D341Med (cell line): Measurements from ENCODE around the gene STK17B.
"Not testable (repeated sequence)": the region's sequence is repeated elsewhere in the genome, so short reads cannot be mapped to it uniquely, and the experiment has no call there.

Experiments
- DNase-seq: peaks from one replicate; pipeline ENCODE4 v3.0.0; 2012; ENCODE audit warnings: low spot score

Gene STK17B

DNA sequence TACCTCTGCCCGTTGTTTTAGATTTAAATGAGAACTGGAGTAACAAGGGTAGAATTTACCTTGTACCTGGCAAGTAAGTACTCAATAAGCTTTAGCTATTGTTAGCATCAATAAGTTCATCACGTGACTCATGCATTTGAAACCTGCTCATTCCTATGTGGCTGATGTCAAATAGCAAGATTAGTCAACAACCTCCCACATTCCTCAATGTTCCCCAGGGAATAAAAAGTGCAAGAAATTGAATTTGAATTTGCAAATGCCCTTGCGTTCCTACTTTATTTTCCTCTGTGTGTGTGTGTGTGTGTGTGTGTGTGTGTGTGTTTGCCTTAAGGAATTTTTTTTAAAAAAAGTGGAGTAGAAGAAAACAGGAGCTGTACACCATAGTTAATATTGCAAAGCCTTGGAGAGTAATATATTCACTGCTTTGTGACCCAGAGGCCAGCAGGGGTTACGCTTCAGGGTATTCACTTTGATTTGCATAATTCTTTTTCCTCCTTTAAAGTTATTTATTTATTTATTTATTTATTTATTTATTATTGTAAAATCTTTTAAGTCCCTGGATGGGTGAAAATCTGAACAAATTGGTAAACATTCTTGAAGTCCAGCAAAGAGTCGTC lies 58.9 kb downstream of the STK17B start:
- DNase-seq = no peak

DNA sequence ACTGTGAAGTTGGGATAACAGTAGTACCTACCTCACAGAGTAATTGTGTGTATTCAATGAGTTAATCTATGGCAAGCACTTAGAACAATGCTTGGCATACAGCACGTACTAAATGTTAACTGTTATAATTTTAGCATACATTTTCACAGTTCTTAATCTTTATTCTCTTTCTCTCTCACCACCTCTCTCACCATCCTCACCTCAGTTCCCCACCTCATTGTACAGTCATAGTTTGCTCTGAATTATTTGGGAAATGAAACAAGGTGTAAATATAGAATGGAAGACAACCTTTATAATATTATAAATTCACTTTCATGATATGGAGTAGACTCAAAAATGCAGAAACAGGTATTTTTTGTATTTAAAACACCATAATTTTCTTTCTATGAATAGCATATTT lies 62.8 kb downstream of the STK17B start:
- DNase-seq = no peak

DNA sequence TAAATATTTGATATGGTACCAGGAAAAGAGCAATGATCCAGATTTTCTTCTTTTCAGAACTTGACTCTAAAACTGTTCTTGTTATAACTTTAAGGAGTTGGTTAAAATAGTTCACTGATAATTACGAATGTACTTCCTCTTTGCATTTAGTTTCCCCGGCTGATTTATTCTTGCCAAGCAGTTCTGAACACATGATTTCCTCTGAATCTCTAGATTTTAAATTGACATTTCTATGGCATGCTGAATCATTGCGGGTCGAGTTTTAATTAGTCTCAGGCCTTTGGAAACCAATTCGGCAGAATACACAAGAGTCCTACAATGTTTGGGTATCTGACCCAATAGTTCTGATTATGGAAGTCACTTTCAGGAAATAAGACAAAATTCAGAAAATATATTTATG lies 65.4 kb downstream of the STK17B start:
- no peak for DNase-seq

DNA sequence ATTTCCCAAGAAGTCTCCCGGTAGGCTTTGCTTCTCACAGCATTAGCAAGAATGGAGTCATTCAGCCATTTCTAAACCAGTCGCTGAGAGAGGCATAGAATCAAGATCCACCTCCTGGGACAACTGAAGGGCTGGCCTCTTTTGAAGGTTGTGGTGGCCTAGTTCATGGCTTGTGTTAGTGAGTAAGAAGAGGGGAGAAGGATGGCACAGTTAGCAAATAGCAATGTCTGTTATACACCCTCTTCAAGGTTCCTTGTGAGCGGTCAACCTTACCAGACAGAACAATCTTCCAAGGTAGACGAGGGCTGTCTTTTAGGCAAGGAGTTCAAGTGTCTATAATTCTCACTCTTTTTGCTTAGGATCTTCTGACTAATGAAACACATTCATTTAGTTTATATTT lies 67.3 kb downstream of the STK17B start:
- no peak for DNase-seq

DNA sequence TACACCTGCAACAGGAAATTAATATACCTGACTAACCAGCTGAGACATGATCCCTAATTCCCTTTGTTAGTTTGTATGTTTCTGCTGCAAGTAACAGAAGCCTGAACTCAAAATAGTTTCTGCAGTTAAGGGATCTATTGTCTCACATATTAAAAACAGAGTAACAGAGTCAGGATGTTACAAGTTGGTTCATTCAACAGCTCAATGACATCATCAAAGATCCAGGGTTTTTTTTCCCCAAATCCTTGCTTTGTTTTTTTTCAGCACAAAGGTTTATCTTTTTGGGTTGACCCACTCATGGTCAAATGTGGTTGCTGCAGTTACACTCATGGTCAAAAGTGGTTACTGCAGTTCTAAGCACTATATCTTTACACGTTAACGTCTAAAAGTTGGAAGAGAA lies 67.8 kb downstream of the STK17B start:
- DNase-seq = no peak

DNA sequence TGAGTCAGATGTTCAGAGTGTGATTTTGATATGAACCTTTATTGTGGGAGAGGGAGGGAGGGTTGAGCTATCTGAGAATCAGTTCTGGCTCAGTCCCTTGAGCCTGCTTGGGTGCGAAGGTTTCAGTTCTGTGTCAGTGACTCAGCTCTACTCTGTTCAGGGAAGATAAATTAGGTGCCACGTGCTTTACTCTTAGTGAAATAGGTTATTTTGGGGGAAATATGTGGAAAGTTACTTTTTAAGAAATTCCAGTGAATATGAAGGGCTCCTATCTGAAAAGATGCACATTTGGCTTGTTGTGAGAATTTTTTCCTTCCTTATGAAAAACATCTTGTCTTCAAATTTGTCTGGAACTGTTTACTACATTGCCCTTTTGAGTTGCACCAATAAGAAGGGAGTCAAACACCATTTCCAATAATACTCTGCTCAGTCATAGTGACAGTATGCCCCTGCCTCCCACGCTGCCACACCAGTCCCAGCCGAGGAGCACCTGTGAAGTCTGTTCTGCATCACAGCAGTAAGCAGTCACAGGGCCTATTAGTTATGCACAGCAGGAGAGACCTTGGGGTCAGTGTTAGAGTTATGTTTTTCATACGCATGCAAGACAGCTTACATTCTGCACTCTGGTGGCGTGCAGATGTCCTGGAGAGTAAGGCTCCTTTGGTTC lies 69.9 kb downstream of the STK17B start:
- DNase-seq = no peak

DNA sequence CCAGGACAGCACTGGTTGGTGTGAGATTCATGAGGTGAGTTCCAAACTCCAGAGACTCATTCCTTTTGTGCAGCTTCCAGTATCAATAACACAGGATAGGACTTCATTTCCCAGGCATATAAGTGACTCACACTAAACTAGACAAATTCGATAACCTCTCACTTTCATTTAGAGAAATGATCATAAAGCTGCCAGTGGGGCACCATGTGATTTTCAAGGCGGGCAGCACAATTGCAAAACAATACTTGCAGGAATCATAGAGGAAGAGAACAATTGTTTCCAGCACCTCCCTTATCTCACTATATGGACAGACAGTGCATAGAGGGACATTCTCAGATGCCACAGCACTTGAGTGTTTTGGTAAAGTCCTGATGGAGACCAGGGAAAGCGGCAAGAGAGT lies 71.5 kb downstream of the STK17B start:
- DNase-seq = no peak

DNA sequence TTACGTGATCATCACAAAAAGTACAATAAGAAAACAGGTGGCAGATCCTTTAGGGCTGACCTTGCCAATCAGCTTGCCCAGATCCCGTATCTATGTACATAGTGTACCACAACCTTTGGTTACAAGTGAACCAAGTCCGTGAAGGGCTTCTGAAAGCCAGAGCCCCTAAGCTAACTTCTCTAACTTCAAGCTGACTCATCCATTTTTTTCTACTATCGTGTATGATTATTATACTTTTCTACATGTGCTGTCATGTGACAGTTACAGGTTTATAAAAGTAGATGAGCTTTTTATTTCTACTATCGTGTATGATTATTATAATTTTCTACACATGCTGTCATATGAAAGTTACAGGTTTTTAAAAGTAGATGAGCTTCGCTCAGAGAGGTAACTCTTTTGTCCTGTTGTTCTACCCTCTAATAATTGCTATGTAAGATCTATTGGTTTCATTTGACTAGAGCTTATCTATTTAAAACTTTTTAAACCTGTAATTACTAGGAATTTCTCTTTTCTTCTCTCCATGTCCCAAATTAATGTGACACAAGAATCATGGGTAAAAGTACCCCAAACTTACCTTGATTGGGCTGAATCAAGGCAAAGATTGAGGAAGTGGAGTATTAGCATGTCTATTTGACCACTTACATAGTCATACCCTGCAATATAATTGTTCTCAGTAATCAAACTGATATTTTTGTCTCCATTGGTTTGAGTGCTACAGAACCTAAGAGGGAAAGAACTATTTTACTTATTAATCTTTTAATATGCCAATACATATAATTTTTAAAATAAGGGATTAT lies 73.3 kb downstream of the STK17B start:
- no peak for DNase-seq

DNA sequence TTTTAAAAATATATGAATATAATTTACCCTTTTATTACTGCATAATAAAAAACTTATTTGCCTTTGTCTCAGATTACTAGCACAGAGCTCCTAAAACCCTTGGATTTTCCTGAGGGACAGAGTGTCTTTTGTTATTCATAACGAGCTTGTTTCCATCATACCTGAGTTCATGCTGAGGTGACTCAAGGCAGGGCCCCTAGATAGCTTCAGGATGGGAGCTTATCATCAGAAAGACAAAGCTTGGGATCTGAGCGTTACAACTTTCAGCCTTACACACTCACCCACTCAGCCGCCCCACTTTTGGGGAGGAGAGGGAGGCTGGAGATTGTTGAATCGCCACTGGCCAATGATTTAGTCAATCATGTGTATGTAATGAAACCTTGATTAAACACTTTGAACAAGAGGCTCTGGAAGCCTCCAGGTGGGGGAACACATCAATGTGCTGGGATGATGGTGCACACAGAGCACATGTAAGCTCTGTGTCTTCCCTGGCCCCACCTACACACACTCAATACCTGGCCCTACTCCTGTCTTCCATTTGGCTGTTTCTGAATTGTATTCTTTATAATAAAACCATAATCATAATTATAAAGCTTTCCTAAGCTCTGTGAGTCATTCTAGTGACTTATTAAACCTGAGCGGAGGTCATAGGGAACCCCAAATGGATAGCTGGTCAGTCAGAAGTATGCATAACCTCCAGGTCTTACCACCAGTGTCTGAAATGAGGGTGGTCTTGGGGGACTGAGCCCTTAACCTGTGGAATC lies 74.2 kb downstream of the STK17B start:
- no peak for DNase-seq

DNA sequence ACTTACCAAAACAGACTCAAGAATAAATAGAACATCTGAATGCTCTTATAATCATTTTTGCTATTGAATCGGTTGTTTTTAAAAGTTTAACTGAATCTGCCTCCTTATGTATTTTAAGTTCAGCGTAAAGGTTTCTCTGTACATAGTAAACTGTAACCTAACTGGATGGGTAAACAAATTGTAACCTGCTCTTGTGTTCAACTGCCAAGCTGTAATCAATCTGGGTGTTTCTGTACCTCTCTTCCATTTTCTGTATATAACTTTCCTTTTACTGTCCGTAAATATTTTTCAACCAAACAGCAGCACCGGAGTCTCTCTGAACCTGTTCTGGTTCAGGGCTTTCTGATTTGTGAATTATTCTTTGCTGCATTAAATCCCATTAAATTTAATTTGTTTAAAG lies 75.1 kb downstream of the STK17B start:
- no peak for DNase-seq

DNA sequence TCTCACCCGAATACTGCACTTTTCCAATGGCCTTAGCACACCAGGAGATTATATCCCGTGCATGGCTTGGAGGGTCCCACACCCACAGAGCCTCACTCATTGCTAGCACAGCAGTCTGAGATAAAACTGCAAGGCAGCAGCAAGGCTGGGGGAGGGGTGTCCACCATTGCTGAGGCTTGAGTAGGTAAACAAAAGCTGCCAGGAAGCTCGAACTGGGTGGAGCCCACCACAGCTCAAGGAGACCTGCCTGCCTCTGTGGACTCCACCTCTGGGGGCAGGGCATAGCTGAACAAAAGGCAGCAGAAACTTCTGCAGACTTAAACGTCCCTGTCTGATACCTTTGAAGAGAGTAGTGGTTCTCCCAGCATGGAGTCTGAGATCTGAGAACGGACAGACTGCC lies 81.9 kb downstream of the STK17B start:
- DNase-seq = not testable (repeated sequence)

DNA sequence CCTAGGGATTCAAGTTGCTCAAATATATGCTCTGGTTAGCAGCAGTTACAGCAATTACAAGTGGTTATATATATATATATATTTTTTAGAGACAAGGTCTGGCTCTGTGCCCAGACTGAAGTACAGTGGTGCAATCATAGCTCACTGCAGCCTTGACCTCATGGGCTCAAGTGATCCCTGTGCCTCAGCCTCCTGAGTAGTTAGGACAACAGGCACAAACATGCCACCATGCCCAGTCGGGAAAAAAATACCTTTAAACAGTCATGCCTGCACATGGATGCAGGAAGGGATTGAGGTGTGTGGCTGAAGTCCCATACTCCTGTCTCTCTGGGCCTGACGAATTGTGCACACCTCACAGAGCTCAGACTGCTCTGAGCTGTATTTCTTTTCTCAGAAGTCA lies 83.2 kb downstream of the STK17B start:
- no peak for DNase-seq

DNA sequence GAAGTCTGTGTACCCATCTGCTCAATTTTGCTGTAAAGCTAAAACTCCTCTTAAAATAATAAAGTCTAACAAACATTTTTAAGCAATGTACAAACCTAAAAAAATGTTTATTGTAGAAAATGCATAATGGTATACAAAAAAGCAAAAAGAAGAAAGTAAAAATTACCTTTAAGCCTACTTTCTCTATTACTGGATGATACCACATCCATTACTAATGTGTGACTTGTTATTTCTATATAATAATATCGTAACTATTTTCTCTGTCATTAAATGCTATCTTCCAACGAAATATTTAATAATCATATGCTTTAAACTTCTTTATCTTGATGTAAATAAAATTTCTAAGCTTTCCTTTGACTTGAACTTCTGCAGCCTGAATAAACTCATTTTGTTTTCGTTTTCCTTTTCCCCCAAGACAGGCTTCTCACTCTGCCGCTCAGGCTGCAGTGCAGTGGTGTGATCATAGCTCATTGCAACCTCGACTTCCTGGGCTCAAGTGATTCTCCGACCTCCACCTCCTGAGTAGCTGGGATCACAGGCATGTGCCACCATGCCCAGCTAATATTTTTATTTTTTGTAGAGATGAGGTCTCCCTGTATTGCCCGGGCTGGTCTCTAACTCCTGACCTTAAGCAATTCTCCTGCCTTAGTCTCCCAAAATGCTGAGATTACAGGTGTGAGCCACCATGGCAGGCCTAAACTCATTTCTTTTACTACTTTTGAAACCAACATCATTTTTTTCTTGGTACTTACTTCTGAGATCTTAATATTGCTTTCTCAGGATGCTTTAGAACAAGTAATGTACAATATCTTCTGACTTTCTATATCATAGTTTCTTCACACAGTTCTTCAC lies 84.6 kb downstream of the STK17B start:
- no peak for DNase-seq

DNA sequence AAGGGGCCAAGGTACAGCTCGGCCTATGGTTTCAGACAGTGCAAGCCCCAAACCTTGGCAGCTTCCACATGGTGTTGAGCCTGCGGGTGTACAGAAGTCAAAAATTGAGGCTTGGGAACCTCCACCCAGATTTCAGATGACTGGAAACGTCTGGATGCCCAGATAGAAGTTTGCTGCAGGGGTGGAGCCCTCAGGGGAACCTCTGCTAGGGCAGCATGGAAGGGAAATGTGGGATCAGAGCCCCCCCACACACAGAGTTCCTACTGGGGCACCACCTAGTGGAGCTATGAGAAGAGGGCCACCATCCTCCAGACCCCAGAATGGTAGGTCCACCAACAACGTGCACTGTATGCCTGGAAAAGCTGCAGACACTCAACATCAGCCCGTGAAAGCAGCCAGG lies 87.8 kb downstream of the STK17B start:
- no peak for DNase-seq
